Stimulated activated CD4-positive, alpha-beta T cell treated with anti-CD3 and anti-CD28 coated beads, Interleukin-4, amount 100 ng/mL, for 4 hours (primary cell): ENCODE data around the gene C1orf226.

Experiments used
- DNase-seq, 2 experiments: peaks; one replicate each; pipeline ENCODE4 v3.0.0-alpha.2; 2020

C1orf226 gene

GRCh38 chr1:162386292-162387225 lies 5.0 kb downstream of the C1orf226 start:
- no peak for DNase-seq

DNA sequence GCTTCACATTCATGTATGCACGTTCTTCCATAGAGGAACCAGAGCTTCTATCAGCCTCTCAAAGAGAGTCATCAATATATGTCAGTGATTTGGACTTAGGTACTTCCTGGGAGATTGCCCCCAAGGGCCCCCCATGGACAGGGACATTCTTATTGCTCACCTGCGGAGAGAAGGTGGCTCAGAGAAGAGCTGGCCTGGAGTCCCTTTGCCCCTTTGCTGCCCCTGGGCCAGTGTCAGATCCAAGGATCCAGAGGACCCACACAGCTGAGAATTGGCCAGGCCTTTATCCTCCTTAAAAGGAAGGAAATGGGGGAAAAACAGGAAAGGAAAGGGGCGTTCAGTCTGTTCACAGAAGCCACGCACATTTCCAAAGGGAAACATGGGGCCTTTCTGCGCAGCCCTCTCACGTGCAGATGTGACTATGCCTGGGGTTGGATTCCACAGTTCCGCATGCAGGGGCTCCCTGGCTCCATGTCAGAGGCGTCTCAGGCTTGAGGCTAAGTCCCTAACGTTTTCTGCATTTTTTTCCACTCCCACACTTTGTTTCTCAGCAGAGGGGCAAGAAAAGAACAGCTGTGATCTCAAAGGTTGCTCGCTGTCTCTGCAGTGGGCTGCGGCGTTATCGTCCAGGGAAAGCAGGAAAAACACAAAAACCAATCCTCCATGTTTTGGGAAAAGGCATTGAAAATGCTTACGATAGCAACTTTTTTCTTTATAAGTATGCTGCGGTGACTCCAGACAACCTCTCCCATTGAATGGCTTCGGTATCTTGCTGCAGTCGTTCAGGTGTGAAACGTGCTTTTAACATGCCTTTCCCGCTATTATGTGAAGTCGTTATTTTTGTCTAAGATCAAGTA lies 5.9 kb downstream of the C1orf226 start:
- DNase-seq = no peak

DNA sequence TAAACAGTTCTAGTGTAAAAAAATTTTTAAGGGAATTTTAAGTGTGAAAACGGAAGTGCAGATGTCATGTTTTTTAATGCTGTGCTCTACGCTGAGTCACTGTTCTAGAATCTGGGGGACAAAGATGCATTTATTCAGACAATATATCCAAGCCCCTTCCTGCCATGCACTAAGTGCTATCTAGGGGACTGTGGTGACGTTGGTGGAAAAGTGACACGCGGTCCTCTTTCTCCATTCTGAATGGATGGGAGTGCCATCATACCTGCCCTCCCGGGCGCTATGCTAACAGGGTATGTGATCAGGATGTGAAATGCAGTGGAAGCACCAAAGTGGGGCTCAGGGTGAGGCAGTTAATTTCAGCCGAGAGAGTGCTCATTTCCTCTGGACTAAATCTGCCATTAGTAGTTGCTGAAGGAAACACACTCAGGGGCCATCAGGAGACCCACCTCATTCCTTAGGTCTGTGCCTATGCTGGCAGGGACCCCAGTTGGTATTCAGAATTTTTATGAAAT lies 6.6 kb downstream of the C1orf226 start:
- DNase-seq = no peak

DNA sequence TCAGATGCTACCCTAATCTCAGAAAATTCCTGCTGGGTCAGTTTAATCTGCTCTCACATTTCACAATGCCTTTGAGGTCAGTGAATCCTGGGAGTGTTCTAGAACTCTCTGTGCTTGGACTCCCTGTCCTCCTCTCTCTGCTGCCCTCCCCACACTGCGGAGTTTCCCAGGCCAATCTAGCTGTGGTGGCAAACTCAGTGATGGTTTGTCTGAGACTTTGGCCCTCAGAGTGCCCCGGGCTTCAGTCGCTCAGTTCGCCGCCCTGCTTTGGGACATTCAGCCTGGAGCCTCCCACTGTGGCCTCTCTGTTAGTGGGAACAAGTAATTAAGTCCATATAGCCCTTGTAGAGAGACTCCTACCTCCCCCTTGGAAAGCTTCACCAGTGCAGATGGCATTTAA lies 7.1 kb downstream of the C1orf226 start:
- DNase-seq = no peak

DNA sequence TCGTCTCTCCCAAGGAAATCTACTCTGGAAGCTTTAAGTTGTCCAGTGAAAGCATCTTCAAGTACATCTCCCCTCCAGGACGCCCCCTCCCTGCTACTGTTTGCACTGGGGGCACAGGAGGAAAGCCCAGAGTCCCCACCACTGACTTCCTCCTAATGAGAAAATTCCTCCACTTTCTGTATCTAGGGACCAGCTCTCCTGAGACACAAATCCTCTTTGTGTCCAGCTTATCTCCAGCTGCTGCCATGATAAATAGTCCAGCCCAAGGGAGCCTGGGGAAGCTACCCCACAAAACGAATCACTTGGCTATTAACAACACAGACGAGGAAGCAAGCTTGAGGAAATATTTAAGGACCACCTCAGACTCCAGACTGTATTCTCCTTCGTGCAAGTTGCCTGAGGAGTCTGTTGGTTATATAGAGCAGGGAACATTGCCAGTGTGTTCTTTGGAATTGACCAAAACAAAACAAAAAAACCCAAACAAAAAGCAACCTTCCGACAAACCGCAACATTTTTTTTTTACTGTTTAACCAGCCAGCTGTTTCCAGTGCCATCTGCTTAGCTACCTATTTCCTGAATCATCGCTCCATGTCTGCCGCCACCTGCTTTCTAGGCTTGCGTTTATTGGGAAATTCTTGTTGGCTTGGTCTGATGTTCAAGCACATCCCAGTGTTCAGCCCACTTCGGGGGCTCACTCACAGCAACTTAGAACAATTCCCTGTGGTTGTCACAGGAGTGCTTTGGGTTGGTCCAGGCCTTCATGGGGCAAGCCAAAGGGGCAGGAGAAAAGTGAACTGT lies 7.7 kb downstream of the C1orf226 start:
- no peak for DNase-seq

- DNase-seq = no peak
These were observed 8.4 kb downstream of the C1orf226 start for GRCh38 chr1:162389971-162390370.

GRCh38 chr1:162390396-162391185 lies 9.1 kb downstream of the C1orf226 start:
- no peak for DNase-seq

DNA sequence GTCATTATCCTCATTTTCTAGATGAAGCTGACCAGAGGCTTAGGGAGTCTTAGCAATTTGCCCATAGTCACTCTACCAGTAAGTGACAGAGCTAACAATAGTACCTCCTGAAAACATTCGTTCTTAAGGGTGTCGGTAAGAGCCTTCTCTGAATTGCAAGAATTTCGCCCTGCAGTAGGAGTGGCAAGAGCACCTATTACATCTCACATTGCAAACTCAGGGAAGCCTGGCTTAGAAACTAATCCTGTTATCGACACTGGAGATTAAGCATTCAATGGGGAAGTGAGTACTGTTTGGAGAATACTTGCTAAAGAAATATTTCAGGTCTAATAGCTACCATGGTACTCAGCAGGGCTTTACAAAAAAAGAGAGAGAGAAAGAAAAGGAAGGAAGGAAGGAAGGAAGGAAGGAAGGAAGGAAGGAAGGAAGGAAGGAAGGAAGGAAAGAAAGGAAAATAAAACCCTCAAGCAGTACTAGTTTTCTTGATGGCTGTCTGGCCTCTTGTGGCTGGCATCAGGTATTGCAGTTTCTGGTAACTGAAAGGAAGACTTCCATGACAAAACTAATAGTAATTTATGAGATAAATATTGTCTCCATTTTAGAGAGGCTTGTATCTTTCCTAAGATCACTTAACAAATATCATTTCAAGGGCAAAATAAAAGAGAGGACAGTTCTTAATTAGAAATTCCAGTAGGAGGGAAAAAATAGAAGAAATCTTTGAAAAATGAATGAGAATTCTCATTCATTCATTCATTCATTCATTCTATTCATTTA lies 10.4 kb downstream of the C1orf226 start:
- no peak for DNase-seq

GRCh38 chr1:162396201-162396906 lies 14.8 kb downstream of the C1orf226 start:
- DNase-seq = no peak

- DNase-seq = no peak
These were observed 15.5 kb downstream of the C1orf226 start for GRCh38 chr1:162397039-162397448.

GRCh38 chr1:162397943-162398560 lies 16.5 kb downstream of the C1orf226 start:
- no peak for DNase-seq

GRCh38 chr1:162398999-162399580 lies 17.6 kb downstream of the C1orf226 start:
- no peak for DNase-seq

DNA sequence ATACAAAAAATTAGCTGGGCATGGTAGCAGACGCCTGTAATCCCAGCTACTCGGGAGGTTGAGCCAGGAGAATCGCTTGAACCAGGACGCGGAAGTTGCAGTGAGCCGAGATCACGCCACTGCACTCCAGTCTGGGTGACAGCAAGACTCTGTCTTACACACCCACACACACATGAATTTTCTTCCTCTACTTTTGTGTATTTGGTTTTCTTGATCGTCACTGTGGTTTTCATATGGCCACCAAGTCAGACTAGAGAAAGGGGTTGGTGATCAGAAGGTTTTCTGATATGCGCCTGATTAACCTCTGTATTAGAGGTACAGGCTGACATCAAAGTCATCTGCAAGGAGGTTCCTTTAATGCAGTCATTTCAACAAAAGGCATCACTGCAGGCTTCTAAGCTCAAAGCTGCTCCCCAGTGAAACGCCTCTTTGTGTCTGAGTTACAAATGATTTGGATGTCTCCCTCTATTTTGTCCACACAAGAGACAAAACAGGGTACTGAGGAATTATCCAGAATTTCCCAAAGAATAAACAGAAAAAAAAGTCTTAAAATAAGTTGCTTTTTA lies 19.3 kb downstream of the C1orf226 start:
- DNase-seq = no peak

DNA sequence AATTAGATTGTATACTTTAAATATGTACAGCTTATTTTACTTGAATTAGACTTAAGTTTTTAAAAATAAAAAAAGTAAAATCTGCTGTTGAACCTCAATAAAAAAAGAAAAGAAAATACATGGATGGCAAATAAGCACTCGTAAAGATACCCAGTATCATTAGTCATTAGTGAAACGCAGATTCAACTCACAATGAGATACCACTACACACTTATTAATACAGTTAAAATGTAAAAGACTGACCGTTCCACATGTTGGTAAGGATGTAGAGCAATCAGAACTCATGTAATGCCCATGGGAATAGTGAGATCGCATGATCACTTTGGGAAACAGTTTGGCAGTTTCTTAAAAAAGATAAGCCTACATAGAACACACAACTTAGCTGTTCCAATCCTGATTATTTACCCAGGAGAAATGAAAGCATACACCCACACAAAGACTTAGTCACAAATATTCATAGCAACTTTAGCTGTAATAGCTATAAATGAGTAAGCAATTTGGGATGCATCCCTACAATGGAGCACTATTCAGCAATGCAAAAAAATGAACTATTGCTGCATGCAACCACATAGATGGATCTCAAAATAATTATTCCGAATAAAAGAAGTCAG lies 23.1 kb downstream of the C1orf226 start:
- DNase-seq = no peak

DNA sequence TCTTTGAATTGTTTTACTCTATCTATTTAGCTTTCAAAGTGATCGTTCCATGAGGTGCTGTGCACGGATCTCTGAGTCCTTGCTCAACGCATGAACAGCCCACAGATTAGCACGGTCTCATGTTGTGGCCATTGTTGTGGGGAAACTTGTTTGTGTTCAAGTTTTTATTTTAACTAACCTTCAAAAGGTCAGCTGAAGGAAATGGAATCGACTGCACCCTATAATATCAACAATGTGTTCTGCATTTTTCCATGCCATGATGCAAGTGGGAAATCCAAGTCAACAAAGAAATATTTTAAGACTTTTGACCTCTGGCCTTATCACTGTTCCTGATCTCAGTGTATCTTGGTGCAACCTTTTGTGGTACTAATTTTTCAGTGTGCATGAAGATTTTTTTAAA lies 24.3 kb downstream of the C1orf226 start:
- DNase-seq = no peak

DNA sequence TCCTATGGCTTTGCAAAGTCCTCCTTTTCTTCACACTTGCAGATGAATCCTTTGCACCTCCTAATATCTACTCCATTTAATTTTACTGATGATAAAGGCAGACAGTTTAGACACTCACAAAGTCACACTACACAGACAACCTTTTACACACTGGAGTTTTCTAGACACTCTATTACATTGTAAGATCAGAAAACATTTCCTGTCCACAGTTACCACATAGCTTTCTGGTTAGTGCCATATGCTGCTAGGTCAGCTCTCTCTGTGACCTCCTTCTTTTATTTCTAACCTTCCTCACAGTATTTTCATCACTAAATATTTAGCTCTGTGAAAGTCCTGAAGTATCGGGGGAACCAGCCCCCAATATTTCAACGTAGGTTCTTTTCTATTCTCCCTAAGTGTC lies 25.3 kb downstream of the C1orf226 start:
- DNase-seq = no peak

- no peak for DNase-seq
These were observed 26.0 kb downstream of the C1orf226 start for GRCh38 chr1:162407539-162407938.

DNA sequence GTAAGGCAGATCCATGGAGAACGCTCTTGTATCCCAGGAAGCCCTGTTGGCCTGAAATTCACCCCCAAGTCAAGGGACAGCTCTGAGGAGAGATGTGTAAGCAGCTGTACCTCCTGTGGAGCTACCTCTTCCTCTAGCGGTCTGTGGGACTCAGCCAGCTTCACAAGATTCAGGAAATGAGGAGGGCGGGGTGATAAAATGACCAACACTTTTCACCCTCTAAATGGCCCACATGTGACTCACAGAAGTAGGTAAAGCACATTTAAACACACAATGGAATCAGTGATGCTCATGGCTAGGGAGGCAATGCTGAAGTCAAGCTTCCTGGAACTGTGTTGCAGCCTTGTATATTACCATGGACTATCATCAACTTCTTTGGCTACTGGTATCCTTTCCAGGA lies 30.5 kb downstream of the C1orf226 start, which contains the start of gene SH2D1B:
Gene SH2D1B (minus strand): TSS at position 135 of the 400 bp plus-strand sequence. CDS start 120 bp downstream, at position 15.
- DNase-seq = no peak

DNA sequence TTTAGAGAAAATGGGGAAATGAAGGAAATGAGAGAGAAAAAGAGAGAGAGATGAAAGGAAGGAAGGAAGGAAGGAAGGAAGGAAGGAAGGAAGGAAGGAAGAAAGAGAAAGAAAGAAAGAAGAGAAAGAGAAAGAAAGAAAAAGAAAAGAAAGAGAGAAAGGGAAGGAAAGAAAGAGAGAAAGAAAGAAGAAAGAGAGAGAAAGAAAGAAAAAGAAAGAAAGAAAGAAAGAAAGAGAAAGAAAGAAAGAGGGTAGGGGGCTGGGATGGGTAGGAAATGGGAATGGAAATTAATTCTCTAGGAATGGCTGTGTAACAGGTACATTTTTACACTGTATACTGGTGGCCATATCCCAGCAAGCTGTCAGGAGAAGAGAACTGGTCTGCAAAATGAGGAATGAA lies 34.7 kb downstream of the C1orf226 start:
- DNase-seq = no peak
